GOT3 (cell line): ENCODE results near the gene TGFBI.
"Not testable (repeated sequence)": the region's sequence is repeated elsewhere in the genome, so short reads cannot be mapped to it uniquely, and the experiment has no call there.

Source experiments
- DNase-seq: peaks from one replicate; lab custom pipeline; 2025; ENCODE audit warnings: mixed read lengths; lab: John Stamatoyannopoulos, UW

Gene TGFBI

DNA sequence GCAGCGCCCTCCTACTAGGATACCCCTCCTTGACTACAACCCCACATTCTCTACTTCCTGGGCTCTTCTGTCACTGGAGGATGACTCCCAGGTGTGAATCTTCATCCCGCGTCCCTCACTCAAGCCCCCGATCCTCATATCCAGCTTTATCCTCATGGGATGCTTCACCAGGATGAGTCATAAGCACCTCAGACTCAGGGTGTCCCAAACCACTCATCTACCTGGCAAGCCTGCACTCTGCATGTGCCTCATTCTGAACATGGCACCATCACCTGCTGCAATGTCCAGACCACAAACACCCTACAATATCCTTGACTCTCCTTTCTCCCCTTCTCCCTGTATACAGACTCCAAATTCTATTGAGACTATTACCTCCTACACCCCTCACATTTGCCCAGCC lies 1.5 kb upstream of the TGFBI start:
- no peak for DNase-seq

GRCh38 chr5:136028090-136028489 lies 698 bp upstream of the TGFBI start:
- no peak for DNase-seq

- no peak for DNase-seq
Measured at GRCh38 chr5:136030252-136030651, 1.5 kb downstream of the TGFBI start.

DNA sequence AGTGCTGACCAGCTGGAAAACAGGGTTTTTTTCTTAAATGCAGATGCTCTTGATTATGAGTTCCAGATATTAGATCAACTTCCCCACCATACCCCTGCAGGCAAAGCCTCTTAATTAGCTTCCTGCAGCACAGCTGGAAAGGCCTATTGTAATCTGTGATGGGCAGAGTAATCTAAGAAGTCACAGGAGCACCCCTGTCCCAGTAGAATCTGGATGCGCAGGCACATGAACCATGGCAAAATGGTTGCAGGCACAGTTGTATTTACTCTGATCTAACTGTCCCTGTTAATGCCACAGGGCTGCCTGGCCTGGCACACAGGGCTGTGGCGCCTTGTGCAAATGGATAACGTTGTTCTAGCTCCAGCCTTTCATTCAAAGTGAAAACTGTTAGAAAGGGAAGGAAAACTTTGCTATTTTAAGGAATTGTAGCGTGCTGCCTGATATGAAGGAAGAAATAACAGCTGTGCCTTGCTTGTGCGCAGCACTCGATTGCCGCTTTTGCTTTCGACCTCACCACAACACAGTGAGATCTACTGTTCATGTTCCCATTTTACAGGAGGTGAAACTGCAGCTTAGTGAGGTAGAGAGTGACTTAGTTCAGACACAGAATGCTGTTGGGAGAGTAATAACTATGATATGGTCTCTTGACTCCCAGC lies 2.3 kb downstream of the TGFBI start:
- no peak for DNase-seq

GRCh38 chr5:136031711-136032110 lies 2.9 kb downstream of the TGFBI start:
- DNase-seq = no peak

GRCh38 chr5:136032564-136032963 lies 3.8 kb downstream of the TGFBI start:
- DNase-seq = no peak

DNA sequence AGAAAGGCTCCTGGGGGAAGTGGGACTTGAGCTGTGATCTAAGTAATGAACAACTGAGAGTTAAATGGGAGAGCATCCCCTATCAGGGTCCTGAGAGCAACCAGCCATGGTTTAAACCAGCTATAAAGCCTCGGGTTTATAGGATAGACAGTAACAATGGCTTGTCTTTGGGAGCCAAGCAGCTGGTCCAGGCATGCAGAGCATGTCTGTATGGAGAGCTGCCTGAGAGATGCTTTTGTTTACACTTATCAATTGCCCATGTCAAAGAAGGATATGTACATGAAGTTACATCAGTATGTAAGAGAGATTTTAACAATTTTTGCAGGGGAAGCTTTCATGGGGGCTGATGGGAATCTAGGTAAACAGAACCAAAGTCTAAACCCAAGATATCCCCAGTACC lies 4.4 kb downstream of the TGFBI start:
- DNase-seq = no peak

DNA sequence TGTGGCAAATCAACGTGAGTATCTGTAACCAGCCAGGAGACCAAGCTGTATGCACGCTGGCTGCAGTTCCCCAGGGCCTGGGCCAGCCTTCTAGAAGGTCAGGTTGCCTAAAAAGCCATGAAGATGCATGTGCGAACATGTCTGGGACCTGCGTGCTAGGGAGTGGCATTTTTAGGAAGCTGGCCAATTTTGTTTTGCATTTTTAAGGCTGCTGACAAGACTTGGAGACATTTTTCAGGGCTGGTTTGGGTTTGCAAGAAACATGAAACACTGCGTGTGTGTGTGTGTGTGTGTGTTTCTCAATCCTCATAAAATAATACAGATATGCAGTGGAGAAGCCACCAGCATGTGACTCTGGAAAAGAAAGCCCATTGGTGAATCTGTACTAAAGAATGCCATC lies 5.1 kb downstream of the TGFBI start:
- DNase-seq = no peak

DNA sequence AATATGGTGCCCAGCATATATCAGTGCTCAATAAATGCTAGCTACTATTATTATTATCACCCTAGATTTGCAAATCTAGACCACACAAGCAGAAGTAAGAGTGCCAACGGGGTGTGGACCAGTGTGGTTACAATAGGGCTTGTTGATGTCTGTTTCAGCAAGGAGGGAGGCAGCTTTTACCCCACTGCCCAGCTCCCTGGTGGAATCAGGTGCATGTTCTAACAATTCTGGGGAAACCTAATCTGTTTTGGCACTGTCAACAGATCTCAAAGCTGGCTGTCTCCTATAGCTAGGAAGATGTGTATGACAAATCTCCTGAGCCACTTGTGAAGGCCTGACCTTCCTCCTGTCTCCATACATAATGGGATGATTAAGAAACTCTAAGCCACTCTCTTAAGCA lies 5.7 kb downstream of the TGFBI start:
- DNase-seq = no peak

DNA sequence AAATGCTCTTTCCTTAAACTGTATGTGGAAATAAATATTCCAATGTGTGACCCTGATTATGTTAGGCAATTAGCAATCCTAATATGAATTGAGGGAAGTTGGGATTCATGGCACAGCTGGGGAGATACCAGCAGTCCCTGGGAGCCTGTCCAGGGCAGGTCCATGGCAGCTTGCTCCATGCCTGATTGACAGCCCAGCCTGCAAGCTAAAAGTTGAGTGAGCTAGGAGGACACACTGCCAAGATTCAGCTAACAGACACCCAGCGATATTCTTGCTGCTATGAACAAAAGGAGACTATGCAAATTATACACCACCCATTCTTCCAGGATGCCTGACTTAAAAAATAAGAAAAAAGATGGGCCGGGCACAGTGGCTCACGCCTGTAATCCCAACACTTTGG lies 6.2 kb downstream of the TGFBI start:
- no peak for DNase-seq

GRCh38 chr5:136035837-136036236 lies 7.0 kb downstream of the TGFBI start:
- no peak for DNase-seq

DNA sequence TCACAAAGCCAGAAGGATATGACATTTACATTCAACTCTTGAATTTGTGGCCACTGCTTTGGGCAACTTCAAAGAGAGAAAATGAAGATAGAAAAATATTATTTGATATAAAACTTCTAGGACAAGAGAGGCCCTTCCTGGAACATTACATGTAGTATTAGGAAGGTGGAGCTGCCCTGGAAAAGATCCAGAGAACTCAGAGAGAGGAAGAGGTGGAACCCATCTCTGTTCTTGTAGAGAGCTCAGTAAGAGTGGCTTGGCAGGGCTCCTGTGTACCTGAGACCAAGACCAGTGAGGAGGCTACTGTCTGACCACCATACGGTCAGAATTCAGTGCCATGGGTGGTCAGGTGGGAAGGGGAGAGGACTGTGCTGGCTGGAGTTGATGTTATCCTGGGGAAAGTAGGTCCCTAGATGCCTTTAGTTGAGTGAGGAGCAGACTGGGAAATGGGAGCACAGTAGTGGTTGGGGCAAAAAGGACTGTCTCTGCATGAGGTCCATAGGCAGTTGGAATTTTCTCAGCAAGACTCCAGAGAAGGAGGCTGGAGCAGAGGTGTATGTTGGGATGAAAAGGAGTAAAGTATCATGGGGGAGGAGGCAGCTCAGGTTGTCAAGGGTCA lies 7.6 kb downstream of the TGFBI start:
- no peak for DNase-seq

- no peak for DNase-seq
Measured at GRCh38 chr5:136037001-136037705, 8.4 kb downstream of the TGFBI start.

GRCh38 chr5:136038635-136039034 lies 9.8 kb downstream of the TGFBI start:
- DNase-seq = no peak

- no peak for DNase-seq
Measured at GRCh38 chr5:136039202-136039601, 10.4 kb downstream of the TGFBI start.

GRCh38 chr5:136040746-136041415 lies 12.1 kb downstream of the TGFBI start:
- no peak for DNase-seq

DNA sequence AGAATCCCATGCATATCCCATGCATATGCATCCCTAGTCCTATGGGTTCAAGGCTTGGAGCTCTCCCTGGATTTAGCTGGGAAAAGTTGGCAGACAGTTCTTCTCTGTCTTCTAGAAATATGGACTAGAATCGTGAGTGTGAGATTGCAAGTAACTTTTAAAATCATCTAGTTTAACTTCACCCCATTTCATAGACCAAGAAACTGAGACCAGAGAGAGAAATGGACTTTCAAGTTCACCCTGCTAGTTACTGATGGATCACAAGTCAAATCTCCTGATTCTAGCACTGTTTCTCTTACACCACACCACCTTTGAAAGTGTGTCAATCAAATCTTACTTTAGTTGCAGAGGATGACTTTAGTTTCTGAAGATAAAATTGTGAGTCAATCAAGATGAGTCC lies 13.4 kb downstream of the TGFBI start:
- no peak for DNase-seq

GRCh38 chr5:136042665-136043121 lies 13.9 kb downstream of the TGFBI start:
- peak; percentile 32 for DNase-seq

GRCh38 chr5:136043551-136043950 lies 14.8 kb downstream of the TGFBI start:
- DNase-seq = no peak

DNA sequence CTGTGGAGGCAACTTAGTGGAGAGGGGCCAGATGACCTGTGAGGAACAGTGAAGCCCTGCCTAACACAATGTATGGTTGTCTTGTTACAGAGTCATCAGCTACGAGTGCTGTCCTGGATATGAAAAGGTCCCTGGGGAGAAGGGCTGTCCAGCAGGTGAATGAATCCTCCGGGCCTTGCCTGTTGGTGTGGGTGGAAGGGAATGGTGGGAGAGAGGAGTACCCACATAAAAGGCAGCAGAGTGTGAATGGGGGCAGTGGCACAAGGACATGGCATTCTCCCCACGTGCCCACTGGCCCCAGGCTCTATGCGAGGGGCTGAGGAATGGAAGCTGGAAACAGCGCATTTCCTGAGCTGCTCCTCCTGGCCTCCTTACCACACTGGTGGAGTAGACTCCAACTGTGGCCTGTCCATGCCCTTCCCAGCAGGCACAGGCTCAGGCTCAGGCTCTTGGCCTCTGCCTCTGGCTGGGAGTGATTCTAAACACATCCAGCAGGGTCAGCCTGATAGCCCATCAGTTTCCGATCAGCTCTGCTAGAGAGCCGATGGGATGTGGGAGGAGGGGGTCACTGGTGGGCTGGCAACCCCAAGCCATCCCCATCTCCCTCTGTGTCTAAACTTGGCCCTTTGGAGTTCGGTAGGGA lies 15.3 kb downstream of the TGFBI start:
- DNase-seq = no peak

DNA sequence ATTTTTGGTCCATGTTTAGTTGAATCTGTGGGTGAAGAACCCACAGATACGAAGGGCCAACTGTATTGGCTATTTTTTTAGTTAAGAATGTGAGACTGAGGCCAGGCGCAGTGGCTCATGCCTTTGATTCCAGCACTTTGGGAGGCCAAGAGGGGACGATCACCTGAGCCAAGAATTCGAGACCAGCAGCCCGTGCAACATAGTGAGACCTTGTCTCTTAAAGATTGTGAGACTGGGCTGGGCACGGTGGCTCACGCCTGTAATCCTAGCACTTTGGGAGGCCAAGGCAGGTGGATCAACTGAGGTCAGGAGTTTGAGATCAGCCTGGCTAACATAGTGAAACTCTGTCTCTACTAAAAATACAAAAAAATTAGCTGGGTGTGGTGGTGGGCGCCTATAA lies 16.2 kb downstream of the TGFBI start:
- not testable (repeated sequence) for DNase-seq

GRCh38 chr5:136046246-136046645 lies 17.5 kb downstream of the TGFBI start:
- no peak for DNase-seq
